Heart left ventricle (tissue), 13 donors: ENCODE data around the gene SHISA9.

ENCODE experiments used
- CTCF ChIP-seq, 12 donors: fragments of 200-600 bp; sonication (generic) in 4 of 12; IDR thresholded peaks; one replicate each; pipeline versions ENCODE4 v1.5.0 to v1.8.0; 2018 to 2022; ENCODE audit warnings: antibody characterized with exemption in 12 of 12, mild to moderate bottlenecking in 5 of 12
- POLR2A ChIP-seq, 2 donors: fragments of 450-650 bp; IDR thresholded peaks; one replicate each; pipeline ENCODE4 v1.6.1; 2017; ENCODE audit warnings: antibody characterized with exemption in 2 of 2, mild to moderate bottlenecking in 2 of 2, moderate library complexity in 2 of 2
- donor health status: ischemic (EF 13 %, LVEDD 7.1; RV severe dilation, severe dysfunction).
- donor health status: DM: no; HTN: yes; CAD: no.
- donor health status: DM: no; HTN: no; CAD: no.
- donor health status: ischemic (EF 25% LVEDD 6.9; RV normal size, moderate dysfunction).
- donor health status: ischemic (EF 25% LVEDD 5.7; RV mildly dilated, moderate dysfunction).
- donor health status: ischemic (EF 35%, LVEDD 5.7; RV mildly dilated, moderate dysfunction).
- donor health status: nonischemic (EF 11% LVEDD 7.7; RV severe dilation, severe dysfunction).
- donor health status: DM: yes; HTN: yes; CAD: no.
- donor health status: PGD.
- donor health status: ischemic (EF 29% LVEDD 5.4; RV normal size, mild dysfunction).
- donor health status: nonischemic (EF 23%, LVEDD 6.1; RV moderate dilation, normal function).

DNA sequence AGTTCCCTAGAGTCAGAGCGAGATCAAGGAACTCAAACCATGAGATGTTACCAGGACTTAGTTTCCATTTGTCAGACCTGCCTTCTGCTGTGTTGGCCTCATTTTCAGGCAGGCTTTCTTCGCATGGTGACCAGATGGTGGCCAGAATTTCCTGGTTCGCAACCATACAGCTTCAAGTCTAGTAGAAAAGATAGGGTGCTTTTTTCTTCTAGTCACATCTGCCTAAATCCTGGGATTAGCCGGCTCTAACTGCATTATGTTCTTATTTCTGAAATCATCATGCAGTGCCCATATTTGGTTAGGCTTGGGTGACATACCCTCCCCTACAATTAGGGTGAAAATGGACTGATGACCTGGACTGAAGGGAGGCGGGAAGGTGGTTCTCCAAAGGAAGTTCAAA is 131.5 kb downstream of the SHISA9 start:
- TF ChIP-seq POLR2A (IDR thresholded peaks at IDR 0.05) (no peak), CTCF (IDR thresholded peaks at IDR 0.05) (no peak)
